Cerebellar cortex (tissue), 1 donor: Measurements from ENCODE around the gene PSPN.
A peak's percentile ranks its signal among the peaks of the same experiment; 100 is the strongest.
"Not testable (repeated sequence)": the region's sequence is repeated elsewhere in the genome, so short reads cannot be mapped to it uniquely, and the experiment has no call there.

ENCODE experiments used
- DNase-seq: peaks from one replicate; pipeline ENCODE4 v3.0.0-alpha.2; 2015; ENCODE audit warnings: low spot score

The PSPN gene

DNA sequence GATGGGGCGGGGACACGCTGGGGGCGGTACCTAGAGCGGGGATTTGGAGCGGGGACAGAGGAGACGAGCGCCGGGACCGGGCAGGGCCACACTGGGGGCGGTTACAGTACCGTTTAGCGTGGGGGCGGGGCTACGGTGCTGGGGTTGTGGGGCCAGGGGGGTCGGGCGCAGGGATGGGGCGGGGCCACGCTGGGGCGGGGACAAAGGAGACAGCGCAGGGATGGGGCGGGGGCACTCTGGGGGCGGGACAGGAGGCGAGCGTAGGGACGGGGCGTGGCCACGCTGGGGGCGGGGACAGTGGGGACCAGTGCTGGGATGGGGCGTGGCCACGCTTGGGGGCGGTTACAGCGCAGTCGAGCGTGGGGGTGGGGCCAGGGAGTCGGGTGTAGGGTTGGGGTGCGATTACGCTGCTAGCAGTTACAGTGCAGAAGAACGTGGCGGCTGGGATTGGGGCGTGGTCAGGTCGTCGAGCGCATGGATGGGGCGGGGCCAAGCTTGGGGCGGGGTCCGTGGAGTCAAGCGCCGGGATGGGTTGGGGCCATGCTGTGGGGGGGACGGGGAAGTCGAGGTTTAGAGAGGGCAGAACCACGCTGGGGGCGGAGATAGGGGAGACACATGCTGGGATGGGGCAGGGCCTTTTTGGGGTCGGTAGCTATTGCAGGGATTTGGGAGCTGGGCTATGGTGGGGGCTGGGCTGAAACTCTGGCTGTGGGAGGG, 2.5 kb downstream of the PSPN start:
- DNase-seq, result peak; percentile 98

DNA sequence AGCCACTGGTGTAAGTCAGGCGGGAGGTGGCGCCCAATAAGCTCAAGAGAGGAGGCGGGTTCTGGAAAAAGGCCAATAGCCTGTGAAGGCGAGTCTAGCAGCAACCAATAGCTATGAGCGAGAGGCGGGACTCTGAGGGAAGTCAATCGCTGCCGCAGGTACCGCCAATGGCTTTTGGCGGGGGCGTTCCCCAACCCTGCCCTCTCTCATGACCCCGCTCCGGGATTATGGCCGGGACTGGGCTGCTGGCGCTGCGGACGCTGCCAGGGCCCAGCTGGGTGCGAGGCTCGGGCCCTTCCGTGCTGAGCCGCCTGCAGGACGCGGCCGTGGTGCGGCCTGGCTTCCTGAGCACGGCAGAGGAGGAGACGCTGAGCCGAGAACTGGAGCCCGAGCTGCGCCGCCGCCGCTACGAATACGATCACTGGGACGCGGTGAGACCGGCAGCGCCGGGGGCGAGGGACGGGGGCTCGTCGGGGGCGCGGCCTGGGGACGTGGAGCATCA, 3.1 kb downstream of the PSPN start, which contains the start of gene ALKBH7:
Gene ALKBH7, plus strand, starts transcription at position 201 of the 502 bp plus-strand sequence. Its CDS starts 27 bp downstream, at position 228.
- peak; percentile 100 for DNase-seq

DNA sequence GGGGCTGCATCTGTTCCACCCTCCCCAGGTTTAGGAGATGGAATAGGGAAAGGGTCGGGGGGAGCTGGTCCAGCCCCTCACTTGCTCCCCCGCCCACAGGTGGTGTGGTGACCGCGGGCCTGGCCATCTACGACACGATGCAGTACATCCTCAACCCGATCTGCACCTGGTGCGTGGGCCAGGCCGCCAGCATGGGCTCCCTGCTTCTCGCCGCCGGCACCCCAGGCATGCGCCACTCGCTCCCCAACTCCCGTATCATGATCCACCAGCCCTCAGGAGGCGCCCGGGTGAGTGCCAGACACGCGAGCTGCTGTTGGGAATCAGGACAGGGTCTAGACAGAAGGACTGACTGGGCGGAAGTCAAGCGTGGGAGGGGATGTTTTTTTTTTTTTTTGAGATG, 11.4 kb downstream of the PSPN start:
- no peak for DNase-seq

DNA sequence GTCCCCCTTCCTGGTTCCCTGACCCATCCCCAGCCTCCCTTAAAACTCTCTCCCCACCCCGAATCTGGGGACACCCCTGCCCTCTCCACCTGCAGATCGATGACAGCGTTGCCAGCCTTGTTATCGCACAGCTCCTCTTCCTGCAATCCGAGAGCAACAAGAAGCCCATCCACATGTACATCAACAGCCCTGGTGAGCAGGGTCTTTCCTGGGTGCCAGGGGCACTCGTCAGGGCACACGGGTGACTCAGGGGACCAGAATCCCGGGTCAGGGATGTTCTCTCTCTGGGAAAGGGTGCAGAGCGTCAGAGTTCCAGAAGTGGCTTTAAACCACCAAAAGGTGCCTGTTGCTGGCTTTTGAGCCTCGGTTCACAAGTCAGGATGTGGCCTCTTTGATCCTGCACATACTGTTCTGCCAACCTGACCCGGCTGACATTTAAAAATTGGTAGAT, 13.4 kb downstream of the PSPN start:
- DNase-seq, result no peak

DNA sequence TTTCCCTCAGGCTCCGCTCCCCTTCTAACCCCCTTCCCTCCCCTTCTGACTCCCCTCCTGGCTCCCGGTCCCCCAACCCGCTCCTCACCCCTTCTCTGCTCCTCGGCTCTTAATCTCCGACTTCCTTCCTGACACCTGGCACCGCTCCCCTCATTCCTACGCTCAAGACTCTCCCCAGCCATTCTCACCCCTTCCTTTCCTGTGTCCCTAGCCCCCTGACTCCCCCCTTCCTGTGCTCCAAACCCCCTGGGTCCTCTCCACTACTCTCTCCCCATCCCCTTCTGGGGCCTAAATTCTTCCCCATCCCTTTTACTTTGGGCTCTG, 13.7 kb downstream of the PSPN start:
- DNase-seq, result no peak

DNA sequence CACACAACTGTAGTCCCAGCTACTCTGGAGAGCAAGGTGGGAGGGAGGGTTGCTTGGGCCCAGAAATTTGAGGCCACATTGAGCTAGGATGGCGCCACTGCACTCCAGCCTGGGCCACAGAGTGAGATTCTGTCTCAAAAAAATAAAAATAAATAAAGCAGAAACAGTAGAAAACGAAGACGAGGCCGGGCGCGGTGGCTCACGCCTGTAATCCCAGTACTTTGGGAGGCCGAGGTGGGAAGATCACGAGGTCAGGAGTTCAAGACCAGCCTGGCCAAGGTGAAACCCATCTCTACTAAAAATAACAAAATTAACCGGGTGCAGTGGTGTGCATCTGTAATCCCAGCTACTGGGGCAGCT, 14.9 kb downstream of the PSPN start:
- DNase-seq, result not testable (repeated sequence)

DNA sequence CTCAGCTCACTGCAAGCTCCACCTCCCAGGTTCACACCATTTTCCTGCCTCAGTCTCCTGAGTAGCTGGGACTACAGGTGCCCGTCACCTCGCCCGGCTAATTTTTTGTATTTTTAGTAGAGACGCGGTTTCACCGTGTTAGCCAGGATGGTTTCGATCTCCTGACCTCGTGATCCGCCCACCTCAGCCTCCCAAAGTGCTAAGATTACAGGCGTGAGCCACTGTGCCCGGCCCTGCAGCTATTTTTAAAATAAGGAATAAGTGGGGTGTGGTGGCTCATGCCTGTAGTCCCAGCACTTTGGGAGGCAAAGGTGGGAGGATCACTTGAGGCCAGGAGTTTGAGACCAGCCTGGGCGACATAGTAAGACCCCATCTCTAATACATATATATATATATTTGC, 15.3 kb downstream of the PSPN start:
- not testable (repeated sequence) for DNase-seq

DNA sequence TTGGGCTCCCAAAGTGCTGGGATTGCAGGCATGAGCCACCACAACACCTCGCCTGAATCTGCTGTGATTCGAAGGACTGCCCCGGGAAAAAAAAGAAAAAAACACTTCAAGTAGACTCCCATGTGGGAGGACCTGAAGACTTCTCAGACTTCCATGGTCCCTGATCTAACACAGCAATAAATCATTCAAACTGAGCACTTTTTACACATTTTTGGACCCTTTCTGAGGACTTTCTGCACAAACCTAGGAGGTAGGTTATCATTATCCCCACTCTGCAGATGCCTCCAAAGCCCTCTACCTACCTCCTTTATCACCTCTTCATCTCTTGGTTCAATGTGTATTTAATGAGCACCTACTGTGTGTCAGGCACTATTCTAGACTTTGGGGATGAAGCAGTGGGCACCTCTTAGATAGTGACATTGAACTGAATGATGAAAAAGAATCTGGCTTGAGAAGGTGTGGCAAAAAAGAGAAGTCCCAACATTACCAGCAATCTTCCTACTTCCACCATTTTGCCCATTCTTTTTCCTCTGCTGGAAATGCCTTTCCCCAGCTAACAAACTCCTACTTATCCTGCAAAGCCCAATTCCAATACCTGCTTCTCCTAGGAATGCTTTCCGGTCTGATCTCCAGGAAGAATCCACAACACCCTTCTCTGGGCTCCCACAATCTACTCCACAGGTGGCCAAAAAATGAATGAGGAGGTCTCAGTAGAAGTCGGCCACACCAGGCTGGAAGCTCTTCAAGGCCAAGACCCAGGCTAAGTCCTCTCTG, 16.0 kb downstream of the PSPN start:
- DNase-seq, result no peak

DNA sequence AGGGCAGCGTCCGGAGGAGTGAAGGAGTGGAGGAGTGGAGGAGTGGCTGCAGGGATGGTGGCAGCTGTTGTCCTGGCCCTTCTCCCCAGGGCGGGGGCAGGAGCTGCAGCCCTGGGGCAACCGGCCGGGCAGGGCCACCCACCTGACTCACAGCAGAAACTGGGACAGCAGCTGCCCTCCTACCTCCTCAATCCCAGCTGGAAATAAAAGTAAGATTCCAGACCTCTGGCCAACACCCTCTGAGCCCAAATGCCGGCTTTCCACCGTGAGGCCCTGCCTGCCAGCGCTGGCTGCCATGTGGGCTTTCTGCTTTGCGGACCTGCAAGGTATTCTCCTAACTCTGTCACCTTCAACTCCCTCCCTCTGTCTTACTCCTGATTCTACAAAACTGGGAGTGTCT, 17.7 kb downstream of the PSPN start:
- no peak for DNase-seq

DNA sequence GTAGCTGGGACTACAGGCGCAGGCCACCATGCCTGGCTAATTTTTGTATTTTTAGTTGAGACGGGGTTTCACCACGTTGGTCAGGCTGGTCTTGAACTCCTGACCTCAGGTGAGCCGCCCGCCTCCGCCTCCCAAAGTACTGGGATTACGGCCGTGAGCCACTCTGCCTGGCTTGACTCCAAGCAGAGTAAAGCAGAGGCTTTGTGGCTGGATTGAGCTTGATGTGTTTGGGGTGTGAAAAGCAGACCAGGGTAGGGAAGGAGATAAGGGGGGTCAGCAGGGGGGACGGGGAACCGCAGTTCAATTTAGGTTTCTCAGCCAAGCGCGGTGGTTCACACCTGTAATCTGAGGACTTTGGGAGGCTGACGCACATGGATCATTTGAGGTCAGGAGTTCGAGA, 18.6 kb downstream of the PSPN start:
- no peak for DNase-seq

DNA sequence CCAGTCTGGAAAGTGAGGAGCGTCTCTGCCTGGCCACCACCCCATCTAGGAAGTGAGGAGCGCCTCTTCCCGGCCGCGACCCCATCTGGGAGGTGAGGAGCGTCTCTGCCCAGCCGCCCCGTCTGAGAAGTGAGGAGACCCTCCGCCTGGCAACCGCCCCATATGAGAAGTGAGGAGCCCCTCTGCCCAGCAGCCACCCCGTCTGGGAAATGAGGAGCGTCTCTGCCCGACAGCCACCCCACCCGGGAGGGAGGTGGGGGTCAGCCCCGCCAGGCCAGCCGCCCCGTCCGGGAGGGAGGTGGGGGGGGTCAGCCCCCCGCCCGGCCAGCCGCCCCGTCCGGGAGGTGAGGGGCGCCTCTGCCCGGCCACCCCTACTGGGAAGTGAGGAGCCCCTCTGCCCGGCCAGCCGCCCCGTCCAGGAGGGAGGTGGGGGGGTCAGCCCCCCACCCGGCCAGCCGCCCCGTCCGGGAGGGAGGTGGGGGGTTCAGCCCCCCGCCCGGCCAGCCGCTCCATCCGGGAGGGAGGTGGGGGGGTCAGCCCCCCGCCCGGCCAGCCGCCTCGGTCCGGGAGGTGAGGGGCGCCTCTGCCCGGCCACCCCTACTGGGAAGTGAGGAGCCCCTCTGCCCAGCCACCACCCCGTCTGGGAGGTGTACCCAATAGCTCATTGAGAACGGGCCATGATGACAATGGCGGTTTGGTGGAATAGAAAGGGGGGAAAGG, 20.3 kb downstream of the PSPN start:
- not testable (repeated sequence) for DNase-seq

DNA sequence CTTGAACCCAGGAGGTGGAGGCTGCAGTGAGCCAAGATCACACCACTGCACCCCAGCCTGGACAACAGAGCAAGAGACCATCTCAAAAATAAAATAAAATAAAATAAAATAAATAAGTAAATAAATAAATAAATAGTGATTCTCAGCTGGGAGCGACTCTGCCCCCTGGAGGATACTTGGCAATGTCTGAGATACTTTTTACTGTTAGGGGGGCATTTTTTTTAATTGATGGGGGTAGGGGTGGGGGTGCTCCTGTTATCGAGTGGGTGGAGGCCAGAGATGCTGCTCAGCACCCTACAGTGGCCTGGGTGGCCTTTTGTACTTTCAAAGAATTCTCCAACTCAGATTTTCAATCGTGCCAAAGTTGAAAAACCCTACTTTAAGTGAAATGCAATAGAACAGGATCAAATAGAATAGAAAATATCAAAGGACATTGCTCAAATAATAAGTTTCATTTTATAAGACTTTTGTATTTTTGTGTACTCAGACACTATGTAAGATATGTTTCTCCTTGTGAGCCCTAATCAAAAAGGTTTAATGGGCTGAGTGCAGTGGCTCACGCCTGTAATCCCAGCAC, 21.5 kb downstream of the PSPN start:
- DNase-seq, result no peak

DNA sequence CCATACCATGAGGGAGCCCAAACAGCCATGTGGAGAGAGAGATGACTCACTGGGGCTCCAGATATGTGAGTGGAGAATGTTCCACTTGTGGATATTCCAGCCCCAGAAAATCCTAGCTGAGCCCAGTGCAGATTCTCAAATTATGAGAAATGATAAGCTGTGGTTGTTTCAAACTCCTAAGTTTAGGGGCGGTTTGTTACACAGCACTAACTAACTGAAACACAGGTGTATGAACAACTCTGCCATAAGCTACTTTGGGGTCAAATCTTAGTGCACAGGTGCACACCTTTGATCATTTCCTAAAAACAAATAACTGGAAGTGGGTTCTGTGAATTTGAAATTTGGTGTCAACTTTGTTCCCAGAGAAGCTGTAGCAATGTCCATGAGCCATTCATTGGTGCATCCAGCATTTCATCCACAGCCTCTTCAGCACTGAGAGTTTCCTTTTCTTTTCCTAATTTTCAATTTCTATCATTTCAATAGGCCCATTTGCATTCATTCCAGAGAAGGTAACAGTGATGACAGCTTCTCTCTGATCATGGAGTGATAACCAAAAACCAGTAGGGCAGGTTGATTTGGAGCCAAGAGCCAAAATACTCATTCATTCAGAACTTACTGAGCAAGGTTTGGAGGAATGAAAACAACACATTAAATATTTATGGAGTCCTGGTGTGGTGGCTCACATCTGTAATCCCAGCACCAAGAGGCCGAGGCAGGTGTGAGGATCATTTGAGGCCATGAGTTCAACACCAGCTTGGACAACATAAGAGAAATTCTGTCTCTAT, 23.2 kb downstream of the PSPN start:
- no peak for DNase-seq

DNA sequence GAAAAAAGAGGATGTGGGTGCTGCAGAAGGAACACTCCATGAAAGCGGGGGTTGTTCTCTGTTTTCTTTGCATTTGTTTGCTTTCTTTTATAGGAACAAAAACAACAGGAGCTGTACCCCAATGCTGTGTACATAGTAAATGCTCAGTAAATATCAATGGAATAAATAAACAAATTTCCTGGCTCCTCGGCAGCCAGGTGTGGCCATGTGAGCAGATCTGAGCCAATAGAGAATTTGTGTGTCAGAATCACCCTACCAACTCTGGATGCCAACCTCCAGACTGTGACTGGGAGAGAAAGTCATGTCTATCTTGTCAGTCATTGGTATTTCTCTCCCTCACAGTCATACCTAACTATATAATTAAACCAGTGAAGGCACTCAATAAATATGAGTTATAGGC, 25.0 kb downstream of the PSPN start:
- no peak for DNase-seq

DNA sequence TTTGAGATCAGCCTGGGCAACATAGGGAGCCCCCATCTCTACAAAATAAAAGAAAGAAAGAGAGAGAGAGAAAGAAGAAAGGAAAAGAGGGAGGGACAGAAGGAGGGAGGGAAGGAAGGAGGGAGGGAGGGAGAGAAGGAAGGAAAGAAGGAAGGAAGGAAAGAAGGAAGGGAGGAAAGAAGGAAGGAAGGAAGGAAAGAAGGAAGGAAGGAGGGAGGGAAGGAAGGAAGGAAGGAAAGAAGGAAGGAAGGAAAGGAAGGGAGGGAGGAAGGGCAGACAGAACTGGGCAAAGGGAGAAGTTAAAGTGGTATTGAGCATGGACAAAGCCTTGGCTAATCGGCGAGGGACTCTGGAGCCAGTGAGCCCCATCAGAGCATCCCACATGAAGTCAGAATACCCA, 26.5 kb downstream of the PSPN start:
- not testable (repeated sequence) for DNase-seq

DNA sequence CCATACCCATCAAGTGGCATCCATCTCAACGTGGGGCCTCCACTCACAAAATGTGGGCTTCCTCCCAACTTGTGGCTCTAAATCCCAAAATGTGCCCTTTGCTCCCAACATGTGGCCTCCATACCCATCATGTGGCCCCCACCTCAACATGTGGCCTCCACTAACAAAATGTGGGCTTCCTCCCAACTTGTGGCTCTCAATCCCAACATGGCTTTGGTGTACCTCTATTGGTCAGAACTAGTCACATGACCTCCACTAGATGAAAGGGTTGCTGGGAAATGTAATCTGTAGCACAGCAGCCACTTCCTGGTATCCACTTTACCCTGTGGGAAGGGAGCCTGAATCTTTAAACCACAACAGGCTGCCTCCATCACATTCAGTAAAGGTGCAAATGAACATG, 32.3 kb downstream of the PSPN start:
- no peak for DNase-seq

DNA sequence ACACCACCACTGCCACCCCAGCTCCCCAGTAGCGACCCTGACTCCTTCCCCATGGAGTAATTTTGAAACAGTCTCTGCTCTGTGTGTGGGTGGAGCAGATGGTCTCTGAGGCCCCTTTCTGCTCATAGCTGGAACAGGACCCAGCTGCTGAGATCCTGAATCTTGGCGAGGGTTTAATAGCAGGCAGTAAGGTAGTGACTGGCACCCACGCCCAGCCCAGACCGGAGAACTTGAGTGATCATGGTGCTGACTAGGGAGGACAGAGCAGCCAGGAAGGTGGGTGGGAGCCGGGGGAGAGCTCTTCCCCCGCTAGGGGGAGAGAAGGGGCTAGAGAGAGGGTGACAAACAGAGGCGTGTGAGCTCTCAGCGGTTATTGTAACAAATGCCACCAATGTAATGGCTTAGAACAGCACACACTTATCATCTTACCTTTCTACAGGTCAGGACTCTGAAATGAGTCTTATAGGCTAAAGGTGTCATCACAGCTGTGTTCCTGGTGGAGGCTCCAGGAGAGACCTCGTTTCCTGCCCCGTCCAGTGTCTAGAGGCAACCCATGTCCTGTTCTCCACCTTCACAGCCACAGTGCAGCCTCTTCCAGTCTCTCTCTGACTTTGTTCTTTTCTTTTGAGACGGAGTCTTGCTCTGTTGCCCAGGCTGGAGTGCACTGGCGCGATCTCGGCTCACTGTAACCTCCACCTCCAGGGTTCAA, 35.1 kb downstream of the PSPN start:
- DNase-seq, result no peak

DNA sequence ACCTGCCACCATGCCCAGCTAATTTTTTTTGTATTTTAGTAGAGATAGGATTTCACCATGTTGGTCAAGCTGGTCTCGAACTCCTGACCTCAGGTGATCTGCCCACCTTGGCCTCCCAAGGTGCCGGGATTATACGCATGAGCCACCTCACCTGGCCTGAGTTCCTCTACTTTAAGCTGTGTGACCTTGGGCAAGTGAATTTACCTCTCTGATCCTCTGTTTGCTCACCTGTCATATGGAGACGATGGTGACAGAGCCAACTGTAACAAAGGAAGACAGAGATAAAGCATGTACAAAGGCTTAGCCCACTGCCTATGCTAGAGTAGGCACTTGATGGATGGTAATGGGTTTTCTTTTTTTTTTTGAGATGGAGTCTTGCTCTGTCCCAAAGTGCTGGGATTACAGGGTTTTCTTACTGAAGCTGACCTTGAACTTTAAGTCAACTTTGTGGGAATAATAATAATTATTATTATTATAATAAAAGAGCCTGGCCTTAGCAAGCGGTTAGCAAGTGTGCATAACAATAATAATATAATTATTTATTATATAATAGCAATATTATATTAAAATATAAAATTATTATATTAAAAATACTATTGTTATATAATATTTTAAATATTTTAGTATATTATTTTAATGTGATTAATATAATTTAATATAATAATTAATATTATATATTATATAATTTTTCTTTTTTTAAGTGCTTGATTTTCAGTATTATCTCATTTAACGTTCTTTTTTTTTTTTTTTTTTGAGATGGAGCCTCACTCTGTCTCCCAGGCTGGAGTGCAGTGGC, 41.0 kb downstream of the PSPN start:
- no peak for DNase-seq

DNA sequence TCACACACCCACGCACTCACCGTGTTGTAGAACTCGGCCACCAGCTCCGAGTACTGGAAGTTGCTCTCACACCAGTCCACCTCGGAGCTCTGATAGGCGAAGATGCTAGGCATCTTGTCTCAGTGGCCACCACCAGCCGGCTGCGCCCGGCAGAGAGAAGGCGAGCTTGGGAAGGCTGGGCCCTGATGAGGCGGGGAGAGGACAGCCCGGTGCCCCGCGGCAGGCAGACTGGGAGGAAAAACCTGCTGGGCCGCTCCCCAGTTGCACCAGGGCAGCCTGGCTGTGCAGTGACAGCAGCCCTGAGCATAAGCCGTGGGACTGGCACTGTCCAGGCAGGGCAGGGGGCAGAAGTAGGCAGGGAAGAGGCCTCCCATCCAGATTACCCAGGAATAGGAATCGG, 42.3 kb downstream of the PSPN start, which contains the start of gene ACER1:
Gene ACER1, minus strand, starts transcription at position 174 of the 400 bp plus-strand sequence. Its CDS starts 61 bp downstream, at position 113.
- no peak for DNase-seq

DNA sequence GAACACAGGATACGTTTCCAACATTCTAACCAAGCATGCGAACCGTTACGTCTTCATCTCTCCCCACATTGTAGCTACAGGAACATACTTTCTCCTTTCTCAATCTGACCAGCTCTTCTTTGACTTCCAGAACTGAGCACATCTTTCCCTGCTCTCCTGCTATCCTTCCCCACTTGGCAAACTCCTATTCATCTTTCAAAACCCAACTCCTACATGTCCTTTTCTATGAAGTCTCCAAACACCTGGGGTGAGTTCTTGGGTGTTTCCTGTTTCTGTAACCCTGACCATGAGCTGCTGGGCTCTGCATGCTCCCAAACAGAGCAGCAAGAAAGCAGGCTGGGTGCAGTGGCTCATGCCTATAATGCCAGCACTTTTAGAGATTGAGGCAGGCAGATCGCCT, 48.9 kb downstream of the PSPN start:
- DNase-seq, result no peak
